ENCODE results near the gene NAPB.
"Not testable (repeated sequence)": the region's sequence is repeated elsewhere in the genome, so short reads cannot be mapped to it uniquely, and the experiment has no call there.

Gene NAPB

DNA sequence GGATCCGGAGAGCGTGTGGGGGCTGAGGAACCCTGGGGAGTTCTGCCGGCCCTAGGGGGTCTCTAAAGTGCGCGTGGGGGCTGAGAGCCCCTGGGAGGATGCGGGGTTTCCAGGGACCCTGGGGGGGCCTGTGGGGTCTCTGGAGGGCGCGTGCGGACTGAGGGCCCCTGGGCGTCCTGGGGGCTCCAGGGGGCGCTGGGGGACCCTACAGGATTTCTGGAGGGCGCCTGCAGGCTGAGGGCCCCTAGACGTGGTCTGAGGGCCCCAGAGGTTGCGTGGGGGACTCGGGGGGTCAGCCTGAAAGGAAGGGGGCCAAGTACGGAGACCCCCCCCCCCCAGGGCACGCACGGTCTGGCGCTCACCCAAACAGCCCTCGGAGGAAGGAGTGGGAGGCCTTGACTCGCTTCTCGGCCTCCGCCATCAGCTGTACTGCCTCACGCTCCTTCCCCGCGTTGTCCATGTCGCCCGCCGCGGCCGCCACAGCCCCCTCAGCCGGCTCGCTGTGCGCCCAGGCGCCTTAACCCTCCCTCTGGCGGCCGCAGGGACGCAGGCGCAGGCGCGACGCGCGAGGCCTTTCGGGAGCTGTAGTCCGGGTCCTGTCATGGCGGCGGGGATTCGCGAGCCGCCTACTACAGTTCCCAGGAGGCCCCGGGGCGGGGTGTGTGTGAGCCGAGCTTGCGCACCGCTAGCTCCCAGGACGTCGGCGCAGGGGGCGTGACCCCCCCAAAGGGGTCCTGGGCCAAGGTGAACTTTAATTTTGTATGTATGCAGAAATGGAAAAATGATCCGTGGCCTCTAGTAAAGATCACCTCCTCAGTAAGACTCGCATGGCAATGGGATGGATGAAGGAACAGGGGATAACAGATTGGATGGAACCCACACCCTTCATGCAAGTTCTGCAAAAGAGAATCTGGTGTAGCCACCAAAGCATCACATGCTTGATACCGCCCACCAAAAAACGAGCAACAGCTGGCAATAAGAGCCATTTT is at the start of gene NAPB:
TSS of gene NAPB (minus strand) at position 546 of the 989 bp plus-strand sequence. CDS start at position 460, 86 bp downstream.
- DNase-seq = peak; percentile 95 to 99

GRCh38 chr20:23466961-23467360 is 45.7 kb upstream of the NAPB start:
- DNase-seq = not testable (repeated sequence)

GRCh38 chr20:23461180-23461579 is 39.9 kb upstream of the NAPB start:
- DNase-seq = no peak

DNA sequence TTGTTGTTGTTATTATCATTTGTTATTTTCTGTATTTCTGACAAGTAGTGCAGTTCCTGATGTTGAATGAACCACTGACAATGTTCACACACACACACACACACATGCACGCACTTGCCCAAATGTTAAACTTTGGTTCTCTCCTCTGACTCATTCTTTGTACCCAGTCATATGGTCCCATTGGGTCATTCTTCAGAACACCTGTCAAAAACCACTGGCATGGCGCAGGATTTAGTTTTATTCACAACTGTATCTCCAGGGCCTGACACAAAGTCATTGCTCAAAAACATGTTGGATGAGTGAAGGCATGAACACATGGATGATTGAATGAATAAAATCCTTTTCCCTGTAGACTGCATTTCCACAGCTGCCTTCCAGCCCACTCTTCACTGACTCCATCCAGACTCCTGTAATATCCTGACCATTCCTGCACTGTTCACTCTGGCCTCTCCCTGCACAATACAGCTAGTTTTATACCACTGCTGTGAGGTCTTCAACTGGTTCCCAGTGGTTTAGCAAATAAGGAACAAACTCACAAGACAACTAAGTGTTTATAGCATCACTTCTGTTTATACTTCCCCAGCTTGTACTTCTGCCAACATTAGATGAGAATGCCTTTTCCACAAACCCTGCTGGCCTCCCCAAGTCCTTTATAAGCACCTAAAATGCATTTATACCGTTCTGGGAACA is 38.3 kb upstream of the NAPB start:
- DNase-seq = no peak

DNA sequence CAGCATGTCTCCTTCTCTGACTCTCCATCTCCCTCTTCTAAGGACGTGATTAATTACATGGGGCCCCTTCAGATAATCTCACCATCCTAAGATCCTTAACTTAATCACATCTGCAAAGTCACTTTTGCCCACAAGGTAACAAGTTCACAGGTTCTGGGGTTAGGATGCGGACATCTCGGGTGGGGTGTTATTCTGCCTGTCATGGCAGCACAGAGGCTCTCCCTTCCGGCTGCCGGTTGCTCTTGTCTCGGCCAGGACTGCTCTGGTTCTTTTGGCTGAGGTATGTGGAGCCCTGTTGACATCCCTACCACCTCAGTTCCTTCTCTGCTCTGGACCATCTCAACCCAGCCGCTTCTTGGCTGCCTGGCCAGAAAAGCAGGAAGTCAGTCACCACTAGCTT is 35.6 kb upstream of the NAPB start:
- DNase-seq = no peak

DNA sequence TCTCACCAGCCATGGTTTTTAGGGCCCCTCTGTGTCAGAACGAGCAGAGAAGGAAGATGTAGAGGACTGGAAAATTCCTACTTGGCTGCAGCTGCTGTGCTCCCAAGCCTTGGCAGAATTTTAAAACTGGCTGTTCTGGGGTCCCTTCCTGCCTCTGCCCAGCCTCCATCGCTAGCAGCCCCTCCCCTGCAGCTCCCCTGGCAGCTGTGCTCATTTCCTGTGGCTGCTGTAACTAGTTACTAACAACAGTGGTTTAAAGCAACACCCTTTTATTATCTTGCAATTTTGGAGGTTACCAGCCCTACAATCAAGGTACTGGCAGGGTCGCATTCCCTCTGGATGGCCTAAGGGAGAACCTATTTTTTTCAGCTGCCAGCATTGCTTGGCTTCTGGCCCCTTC is 35.1 kb upstream of the NAPB start:
- no peak for DNase-seq

DNA sequence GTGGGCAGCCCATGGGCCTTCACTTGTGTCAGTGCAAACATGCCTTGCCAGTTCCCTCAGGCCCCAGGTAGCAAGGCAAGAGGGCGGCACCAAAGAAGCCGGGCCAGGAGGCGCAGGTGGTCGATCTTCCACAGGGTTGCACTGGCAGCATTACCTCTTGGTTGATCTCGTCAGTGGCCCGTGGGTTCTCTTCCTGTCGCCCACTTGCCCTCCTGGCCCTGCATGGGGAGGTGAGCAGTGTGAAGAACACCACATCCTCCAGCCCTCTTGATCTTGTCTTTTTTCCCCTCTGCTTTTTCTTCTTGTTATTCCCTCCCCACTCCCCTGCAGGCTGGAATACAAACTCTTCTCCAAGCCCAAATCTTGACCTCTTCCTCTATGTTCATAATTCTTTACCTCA is 34.4 kb upstream of the NAPB start:
- no peak for DNase-seq

DNA sequence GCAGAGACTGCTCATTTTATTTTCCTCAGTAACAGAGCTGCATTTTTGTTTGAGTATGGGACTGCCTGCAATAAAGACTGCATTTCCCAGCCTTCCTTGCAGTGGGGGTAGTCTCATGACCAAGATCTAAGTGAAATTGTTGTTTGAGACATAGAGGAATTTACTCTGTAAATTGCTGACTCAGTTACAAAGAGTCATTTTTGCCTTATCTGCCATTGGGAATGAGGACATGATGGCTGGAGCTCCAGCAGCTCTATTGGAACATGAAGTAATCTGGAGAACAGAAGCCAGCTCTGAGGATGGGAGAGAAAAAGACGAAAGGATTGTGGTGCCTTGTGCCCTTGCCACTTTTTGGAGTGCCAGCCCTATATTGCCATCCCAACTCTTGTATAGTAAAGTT is 33.5 kb upstream of the NAPB start:
- no peak for DNase-seq

- no peak for DNase-seq
Measured at GRCh38 chr20:23453549-23454543, 32.6 kb upstream of the NAPB start.

DNA sequence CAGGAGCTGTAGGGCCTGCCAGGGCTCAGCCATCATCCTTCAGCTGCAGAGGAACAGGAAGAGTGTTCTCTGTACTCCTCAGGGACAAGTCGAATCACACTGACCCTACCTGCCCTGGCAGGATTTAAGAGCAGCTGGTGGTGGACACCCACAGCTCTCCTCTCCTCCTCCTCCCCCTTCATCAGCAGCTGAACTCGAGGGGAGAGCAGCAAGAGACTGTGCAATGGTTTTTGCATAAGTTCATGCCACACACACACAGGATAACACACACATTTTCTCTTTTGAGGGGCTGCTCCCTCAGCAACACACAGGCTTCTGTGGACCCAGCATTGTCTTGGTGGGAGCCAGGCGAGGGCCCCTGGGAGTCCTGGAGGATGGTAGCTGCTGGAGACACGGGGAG is 31.5 kb upstream of the NAPB start, which contains the start of gene CST11:
TSS of gene CST11 (minus strand) at position 101 of the 400 bp plus-strand sequence. CDS start at position 36, 65 bp downstream.
- no peak for DNase-seq

- no peak for DNase-seq
Measured at GRCh38 chr20:23451956-23452487, 30.7 kb upstream of the NAPB start.

DNA sequence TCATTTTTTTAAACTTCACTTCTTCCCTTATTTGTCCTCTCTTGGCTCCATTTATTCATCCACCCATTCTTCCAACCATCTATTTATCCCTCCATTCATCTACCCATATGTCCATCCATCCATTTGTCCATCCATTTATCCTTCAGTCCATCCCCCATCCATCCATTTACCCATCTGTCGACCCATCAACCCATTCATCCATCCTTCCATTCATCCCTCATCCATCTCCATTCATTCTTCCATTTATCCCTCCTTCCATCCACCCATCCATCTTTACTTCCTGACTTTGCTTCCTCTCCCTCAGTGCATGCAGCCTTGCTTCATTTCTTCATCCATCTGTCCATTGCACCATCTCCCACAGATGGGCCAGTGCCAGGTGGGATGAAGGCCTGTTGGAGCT is 29.6 kb upstream of the NAPB start:
- no peak for DNase-seq

DNA sequence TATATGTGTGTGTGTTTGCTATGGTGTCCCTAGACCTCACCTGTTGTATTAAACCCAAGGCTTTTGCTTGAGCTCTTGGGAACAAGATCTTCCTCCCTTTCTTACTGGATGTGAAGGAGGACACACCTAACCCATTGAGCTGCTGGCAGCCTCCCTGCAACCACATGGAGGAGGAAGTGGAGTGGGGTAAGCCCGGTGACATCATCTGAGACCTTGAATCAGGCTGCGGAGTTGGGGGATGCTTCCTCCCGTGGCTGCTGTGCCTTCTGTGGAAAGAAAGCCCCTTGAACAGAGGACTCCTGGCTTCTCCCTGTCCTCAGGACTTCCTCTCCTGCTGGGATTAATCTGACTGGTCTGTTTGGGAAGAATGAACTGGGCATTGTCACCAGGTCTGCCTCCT is 28.1 kb upstream of the NAPB start:
- DNase-seq = no peak

DNA sequence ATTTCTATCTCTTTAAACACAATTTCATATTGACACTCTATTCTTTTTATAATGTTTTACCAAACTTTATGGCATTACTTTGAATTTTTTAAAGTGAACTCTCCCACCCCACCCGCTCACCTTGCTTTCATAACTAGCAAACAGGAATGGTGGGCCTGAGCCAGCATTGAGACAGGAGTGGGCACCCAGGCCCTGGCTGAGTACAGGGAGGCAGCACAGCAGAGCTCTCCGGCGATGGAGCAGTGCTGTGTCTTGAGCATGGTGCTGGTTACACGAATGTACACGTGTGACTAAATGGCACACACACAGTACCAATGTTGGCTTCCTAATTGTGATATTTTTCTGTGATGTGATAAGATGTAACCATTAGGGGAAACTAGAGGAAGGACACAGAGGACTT is 26.9 kb upstream of the NAPB start:
- DNase-seq = no peak

- DNase-seq = peak; percentile 52 to 67
Measured at GRCh38 chr20:23446505-23446904, 25.2 kb upstream of the NAPB start.

- no peak for DNase-seq
Measured at GRCh38 chr20:23445596-23446217, 24.4 kb upstream of the NAPB start.

DNA sequence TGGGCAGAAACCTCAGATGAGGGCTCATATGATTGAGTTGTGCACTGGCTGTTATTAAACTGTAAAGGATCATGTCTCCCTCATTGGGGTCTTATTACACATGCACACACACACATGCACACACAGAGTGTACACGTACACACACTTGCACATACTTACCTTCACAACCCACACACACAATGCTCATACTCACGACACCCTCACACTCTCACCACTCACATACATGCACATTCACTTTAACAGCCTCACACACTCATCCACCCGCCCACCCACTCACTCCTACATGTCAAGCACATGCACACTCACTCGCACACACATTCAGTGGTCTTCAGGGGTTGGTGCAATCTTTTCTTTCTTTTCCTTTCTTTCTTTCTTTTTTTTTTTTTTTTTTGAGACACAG is 23.6 kb upstream of the NAPB start:
- no peak for DNase-seq

- no peak for DNase-seq
Measured at GRCh38 chr20:23442436-23442835, 21.1 kb upstream of the NAPB start.

DNA sequence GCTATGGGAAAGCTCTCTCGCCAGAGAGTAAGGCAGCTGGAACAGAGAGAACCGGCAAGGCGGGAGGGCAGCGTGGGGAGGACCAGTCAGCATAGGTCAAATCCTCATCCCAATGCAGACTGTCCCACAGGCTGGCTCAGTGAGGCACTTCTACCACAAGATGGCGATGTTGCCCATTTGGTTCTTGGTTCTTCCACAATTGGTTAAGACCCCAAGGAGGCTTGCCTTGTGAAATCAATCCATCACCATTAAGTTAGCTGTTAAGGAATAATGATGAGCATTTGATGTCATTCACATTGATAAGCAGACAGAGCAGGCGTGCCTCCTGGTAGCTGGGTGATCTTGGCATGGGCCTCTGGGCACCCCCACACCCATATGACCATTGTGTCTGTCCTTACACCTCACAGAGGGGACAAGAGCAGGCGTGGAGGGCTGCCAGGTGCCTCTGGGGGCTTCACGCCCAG is 20.6 kb upstream of the NAPB start:
- DNase-seq = peak; percentile 72 to 75

DNA sequence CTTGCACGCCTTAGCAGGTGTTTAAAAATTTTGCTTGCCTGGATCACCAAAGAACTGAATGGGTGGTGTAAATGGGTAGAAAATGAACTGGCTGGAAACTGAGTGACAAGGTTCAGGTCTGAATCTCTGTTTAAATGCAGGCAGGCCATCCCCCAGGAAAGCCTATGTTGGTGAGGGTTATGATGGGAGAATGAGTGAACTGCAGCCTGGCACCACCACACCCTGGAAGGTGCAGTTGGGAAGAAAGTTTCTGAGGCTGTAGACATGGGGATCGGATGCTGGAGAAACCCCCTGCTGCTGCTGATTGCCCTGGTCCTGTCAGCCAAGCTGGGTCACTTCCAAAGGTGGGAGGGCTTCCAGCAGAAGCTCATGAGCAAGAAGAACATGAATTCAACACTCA is 18.7 kb upstream of the NAPB start:
- no peak for DNase-seq

DNA sequence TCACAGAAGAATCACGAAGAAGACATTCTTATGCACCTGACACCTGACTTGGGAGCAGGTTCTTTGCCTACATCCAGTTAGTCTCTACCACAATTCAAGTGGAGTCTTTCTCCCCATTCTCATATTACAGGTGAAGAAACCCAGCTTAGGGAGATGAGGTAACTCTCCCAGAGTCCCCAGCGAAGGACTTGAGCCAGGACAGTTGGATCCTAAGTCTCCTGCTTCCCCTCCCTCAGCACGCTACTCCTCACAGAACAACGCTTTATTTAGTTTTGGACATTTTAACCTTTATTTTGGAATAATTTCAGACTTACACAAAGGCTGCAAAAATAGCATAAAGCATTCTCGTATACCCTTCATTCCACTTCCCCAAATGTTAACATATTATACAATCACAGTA is 17.4 kb upstream of the NAPB start:
- DNase-seq = no peak

Measured in SHP77 (cell line).